Measurements from ENCODE around the gene BCAS3. TPM values are rescaled to one million over a fixed set of nuclear protein-coding genes. Genes with fewer than 3 reads are reported as not detected.

The BCAS3 gene
- total and polyA plus RNA-seq, 4 donors, result 5.8 to 24.6 (median 10.1) TPM

GRCh38 chr17:61321344-61321743, 643.7 kb downstream of the BCAS3 start:
- Histone ChIP-seq H3K27ac (ENCODE audit: low read depth in 1 of 2, low read length in 2 of 2) (no peak overlapping the region), H3K9me3 (ENCODE audit: control insufficient read depth in 4 of 4, low read length in 3 of 4) (no peaks in the 10 kb centered on the region), H3K36me3 (ENCODE audit: control insufficient read depth in 4 of 4, insufficient read depth in 3 of 4, low read depth in 1 of 4, low read length in 3 of 4) (no peaks in the 10 kb centered on the region), H3K4me1 (ENCODE audit: control insufficient read depth in 4 of 4, insufficient read depth in 4 of 4, low read length in 3 of 4) (no peaks in the 10 kb centered on the region), H3K4me3 (ENCODE audit: low read depth in 1 of 3, low read length in 3 of 3) (no peak overlapping the region), H3K9ac (ENCODE audit: low read depth in 1 of 2, low read length in 2 of 2) (no peak overlapping the region), H3K27me3 (ENCODE audit: control insufficient read depth in 4 of 4, insufficient read depth in 4 of 4, low read length in 3 of 4) (no peaks in the 10 kb centered on the region)
- no peak for TF ChIP-seq REST (IDR thresholded peaks at IDR 0.05)
- no peak for TF ChIP-seq CTCF (IDR thresholded peaks at IDR 0.05; ENCODE audit: low read depth, low read length, missing input control)
- TF ChIP-seq, protein P1, sequence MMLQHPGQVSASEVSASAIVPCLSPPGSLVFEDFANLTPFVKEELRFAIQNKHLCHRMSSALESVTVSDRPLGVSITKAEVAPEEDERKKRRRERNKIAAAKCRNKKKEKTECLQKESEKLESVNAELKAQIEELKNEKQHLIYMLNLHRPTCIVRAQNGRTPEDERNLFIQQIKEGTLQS (IDR thresholded peaks at IDR 0.05), result no peak
- TF ChIP-seq ZBTB33 (IDR thresholded peaks at IDR 0.05), result no peak
- TF ChIP-seq MAX (IDR thresholded peaks at IDR 0.05), result no peak
- TF ChIP-seq JUND (IDR thresholded peaks at IDR 0.05), result no peak
- TF ChIP-seq RAD21 (IDR thresholded peaks at IDR 0.05), result no peak
- TF ChIP-seq GABPA (IDR thresholded peaks at IDR 0.05 in 1 of 2, conservative IDR thresholded peaks at IDR 0.05 in 1 of 2), result no peak
- no peak for TF ChIP-seq SP1 (IDR thresholded peaks at IDR 0.05)
- TF ChIP-seq TAF1 (conservative IDR thresholded peaks at IDR 0.05), result no peak
- TF ChIP-seq EGR1 (IDR thresholded peaks at IDR 0.05; ENCODE audit: low read depth in 2 of 2), result no peak
- TF ChIP-seq HNF4G (IDR thresholded peaks at IDR 0.05), result no peak
- TF ChIP-seq FOXA1 (IDR thresholded peaks at IDR 0.05), result no peak
- TF ChIP-seq FOXA2 (IDR thresholded peaks at IDR 0.05), result no peak
- no peak for TF ChIP-seq NR2F2 (IDR thresholded peaks at IDR 0.05)
- 95% methylated on average over 6 of the region's 6 CpGs for WGBS
- DNase-seq (ENCODE audit: low spot score), result no peak

- no peaks in the 10 kb centered on the region for H3K9me3 ChIP-seq (ENCODE audit: control insufficient read depth in 4 of 4, low read length in 3 of 4)
- H3K4me1 ChIP-seq (ENCODE audit: control insufficient read depth in 4 of 4, insufficient read depth in 4 of 4, low read length in 3 of 4), result no peaks in the 10 kb centered on the region
- H3K27me3 ChIP-seq (ENCODE audit: control insufficient read depth in 4 of 4, insufficient read depth in 4 of 4, low read length in 3 of 4), result no peaks in the 10 kb centered on the region
- H3K27ac ChIP-seq (ENCODE audit: low read depth in 1 of 2, low read length in 2 of 2), result no peak overlapping the region
- no peak overlapping the region for H3K4me3 ChIP-seq (ENCODE audit: low read depth in 1 of 3, low read length in 3 of 3)
- no peak for DNase-seq (ENCODE audit: low spot score)
- no peaks in the 10 kb centered on the region for H3K36me3 ChIP-seq (ENCODE audit: control insufficient read depth in 4 of 4, insufficient read depth in 3 of 4, low read depth in 1 of 4, low read length in 3 of 4)
- no peak overlapping the region for H3K9ac ChIP-seq (ENCODE audit: low read depth in 1 of 2, low read length in 2 of 2)
- 89% methylated on average over 4 of the region's 4 CpGs for WGBS
- no peak for TF ChIP-seq HNF4G (IDR thresholded peaks at IDR 0.05)
- no peak for TF ChIP-seq CTCF (IDR thresholded peaks at IDR 0.05; ENCODE audit: low read depth, low read length, missing input control)
- TF ChIP-seq ZBTB33 (IDR thresholded peaks at IDR 0.05), result no peak
- no peak for TF ChIP-seq GABPA (IDR thresholded peaks at IDR 0.05 in 1 of 2, conservative IDR thresholded peaks at IDR 0.05 in 1 of 2)
- no peak for TF ChIP-seq JUND (IDR thresholded peaks at IDR 0.05)
Observed at GRCh38 chr17:61322325-61323002, 644.8 kb downstream of the BCAS3 start.
